NCI-H226 (cell line): ENCODE measurements around the gene GNPAT.

Source experiments
- DNase-seq: peaks from one replicate; pipeline ENCODE4 v3.0.0-alpha.2; 2015

The GNPAT gene

DNA sequence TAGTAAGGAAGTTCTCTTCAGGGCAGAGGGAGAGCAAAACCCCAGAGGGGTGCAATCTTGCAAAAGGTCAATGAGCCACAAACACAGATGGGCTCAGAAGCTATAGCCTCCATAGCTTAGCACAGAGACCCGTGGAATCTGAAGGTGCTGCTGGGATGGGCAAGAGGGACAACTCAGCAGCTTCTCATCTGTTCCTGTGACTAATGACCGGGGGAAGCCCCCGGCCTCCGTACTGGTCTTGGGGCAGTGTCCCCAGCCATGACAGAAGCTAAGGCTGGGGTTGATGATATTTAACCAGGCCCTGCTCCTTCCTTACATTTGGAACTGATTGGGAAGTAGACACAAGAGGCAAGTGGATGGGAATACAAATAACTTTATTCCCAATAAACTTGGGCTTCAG is 77.6 kb downstream of the GNPAT start:
- no peak for DNase-seq

DNA sequence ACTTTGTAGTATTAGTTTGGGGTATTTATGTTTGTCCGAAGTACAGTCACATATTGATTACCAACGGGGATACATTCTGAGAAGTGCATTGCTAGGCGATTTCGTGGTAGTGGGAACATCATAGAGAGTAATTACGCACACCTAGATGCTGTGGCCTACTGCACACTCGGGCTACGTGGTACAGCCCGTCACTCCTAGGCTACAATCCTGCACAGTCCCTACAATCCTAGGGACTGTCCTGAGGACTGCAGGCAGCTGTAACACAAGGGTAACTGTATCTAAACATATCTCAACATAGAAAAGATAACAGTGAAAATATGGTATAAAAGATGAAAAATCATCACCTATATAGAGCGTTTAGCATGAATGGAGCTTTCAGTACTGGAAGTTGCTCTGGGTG is 78.1 kb downstream of the GNPAT start:
- DNase-seq = no peak

DNA sequence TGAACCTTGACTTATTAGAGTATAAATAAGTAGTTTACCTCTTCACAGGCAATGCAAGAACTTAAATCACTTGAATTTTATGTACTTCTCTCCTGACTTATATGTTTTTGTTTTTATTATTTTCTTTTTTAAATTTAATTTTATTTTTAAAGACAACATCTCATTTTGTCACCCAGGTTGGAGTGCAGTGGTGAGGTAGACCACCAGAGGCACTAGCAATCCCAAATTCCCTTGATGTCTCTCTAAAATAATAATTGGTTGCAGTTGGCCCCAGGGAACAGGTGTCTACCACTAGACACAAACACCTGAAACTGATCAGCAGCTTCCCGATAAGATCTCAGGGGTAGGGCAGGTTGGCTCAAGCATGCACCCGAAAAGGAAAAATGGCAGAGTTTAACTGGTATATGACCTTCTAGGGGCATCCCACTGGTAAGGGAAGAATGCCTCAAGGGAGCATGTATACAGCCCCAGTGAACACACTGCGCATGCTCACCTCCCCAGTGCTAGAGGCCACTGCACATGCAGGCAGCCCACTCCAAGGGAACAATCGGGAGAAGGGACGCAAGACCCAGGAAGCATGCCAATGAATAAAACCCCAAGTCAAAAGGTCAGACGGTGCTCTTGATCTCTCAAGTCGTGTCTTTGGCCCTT is 82.0 kb downstream of the GNPAT start:
- DNase-seq = no peak

DNA sequence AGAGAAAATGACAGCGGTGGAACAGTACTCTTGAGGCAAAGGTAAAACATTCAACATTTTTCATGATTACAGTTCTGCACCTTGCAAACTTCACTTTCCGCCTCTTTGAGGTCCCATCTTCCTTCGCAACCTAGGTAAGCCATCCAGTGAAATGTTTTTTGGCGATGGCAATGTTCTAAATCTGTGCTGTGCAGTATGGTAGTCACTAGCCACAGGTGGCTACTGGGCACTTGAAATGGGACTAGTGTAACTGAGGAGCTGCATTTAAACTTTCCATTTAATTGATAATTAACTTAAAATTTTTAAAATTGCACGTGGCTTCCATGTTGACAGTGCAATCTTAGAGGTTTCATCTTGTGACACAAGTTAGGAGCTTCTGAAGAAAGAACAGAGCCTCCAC is 83.6 kb downstream of the GNPAT start:
- no peak for DNase-seq

DNA sequence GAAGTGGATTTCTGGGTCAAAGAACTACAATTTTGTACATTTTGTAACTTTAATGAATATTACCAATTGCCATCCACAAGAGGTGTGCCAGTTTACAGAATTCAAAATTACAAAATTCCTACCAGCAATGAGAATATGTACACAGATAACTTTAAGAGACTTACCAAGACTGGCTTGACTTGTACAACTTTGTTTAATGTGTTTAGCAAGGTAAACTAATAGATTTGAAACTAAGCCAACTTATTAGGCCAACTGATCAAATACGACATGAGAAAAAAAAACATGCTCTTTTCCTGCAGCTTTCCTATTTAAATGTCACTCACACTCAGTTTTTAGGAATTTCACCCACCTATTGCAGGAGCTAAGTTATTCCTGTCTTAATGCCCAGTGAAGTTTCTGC is 85.2 kb downstream of the GNPAT start:
- DNase-seq = no peak
